Panc1 (cell line): ENCODE measurements around the gene E2F2.

Experiments
- CTCF ChIP-seq: fragments of 450-650 bp; IDR thresholded peaks from 2 replicates; pipeline ENCODE4 v1.5.1; 2017; ENCODE audit warnings: mild to moderate bottlenecking
- POLR2AphosphoS5 ChIP-seq: IDR thresholded peaks from 2 replicates; pipeline ENCODE4 v1.6.1; 2012; ENCODE audit warnings: mild to moderate bottlenecking, low read depth, low read length, moderate library complexity
- SIN3A ChIP-seq: IDR thresholded peaks from 2 replicates; pipeline ENCODE4 v1.6.1; 2012; ENCODE audit warnings: low read depth, mild to moderate bottlenecking, low read length, moderate library complexity, borderline replicate concordance; ENCODE audit not compliant: insufficient read depth
- TCF7L2 ChIP-seq: IDR thresholded peaks from 2 replicates; pipeline ENCODE4 v1.6.1; 2011; ENCODE audit warnings: mild to moderate bottlenecking, low read depth, low read length, inconsistent platforms
- TF ChIP-seq, protein P1 (sequence below), 2 experiments: IDR thresholded peaks; 2 replicates each; pipeline ENCODE4 v1.6.1; 2011 to 2012; ENCODE audit warnings: low read depth in 2 of 2, control low read depth in 1 of 2, low read length in 1 of 2, mild to moderate bottlenecking in 1 of 2, moderate library complexity in 1 of 2; ENCODE audit not compliant: insufficient read depth in 1 of 2

GRCh38 chr1:23527366-23527765 is 3.7 kb downstream of the E2F2 start:
- TF ChIP-seq POLR2AphosphoS5, result no peak
- TF ChIP-seq CTCF, result no peak
- TF ChIP-seq, protein P1, sequence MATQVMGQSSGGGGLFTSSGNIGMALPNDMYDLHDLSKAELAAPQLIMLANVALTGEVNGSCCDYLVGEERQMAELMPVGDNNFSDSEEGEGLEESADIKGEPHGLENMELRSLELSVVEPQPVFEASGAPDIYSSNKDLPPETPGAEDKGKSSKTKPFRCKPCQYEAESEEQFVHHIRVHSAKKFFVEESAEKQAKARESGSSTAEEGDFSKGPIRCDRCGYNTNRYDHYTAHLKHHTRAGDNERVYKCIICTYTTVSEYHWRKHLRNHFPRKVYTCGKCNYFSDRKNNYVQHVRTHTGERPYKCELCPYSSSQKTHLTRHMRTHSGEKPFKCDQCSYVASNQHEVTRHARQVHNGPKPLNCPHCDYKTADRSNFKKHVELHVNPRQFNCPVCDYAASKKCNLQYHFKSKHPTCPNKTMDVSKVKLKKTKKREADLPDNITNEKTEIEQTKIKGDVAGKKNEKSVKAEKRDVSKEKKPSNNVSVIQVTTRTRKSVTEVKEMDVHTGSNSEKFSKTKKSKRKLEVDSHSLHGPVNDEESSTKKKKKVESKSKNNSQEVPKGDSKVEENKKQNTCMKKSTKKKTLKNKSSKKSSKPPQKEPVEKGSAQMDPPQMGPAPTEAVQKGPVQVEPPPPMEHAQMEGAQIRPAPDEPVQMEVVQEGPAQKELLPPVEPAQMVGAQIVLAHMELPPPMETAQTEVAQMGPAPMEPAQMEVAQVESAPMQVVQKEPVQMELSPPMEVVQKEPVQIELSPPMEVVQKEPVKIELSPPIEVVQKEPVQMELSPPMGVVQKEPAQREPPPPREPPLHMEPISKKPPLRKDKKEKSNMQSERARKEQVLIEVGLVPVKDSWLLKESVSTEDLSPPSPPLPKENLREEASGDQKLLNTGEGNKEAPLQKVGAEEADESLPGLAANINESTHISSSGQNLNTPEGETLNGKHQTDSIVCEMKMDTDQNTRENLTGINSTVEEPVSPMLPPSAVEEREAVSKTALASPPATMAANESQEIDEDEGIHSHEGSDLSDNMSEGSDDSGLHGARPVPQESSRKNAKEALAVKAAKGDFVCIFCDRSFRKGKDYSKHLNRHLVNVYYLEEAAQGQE (IDR thresholded peaks at IDR 0.05; ENCODE audit: insufficient read depth in 1 of 2, low read depth in 2 of 2, low read length in 1 of 2), result no peak
- no peak for TF ChIP-seq SIN3A
- no peak for TF ChIP-seq TCF7L2
